ENCODE measurements around the gene CIP2A.

The CIP2A gene

GRCh38 chr3:108602935-108603294 is 13.7 kb upstream of the CIP2A start:
- H3K36me3 ChIP-seq (ENCODE audit: control insufficient read depth, insufficient read depth, low read length), result no peaks in the 10 kb centered on the region
- H3K9me3 ChIP-seq (ENCODE audit: control insufficient read depth, low read length), result no peaks in the 10 kb centered on the region
- no peak overlapping the region for H3K4me2 ChIP-seq (ENCODE audit: low read length)
- no peak overlapping the region for H3K4me3 ChIP-seq (ENCODE audit: low read depth, low read length)
- peak overlapping the region; percentile 57 for H2AFZ ChIP-seq
- H3K27me3 ChIP-seq (ENCODE audit: control insufficient read depth, insufficient read depth, low read length), result no peaks in the 10 kb centered on the region
- H3K79me2 ChIP-seq, result no peaks in the 10 kb centered on the region
- H3K4me1 ChIP-seq, result peaks cover 3% of the 10 kb centered on the region
- H3K27ac ChIP-seq, result peak overlapping the region; percentile 5
- H3K9ac ChIP-seq, result no peak overlapping the region
- TF ChIP-seq CTCF (IDR thresholded peaks at IDR 0.05), result no peak

- TF ChIP-seq CTCF (IDR thresholded peaks at IDR 0.05), result no peak
- peak overlapping the region; percentile 57 for H2AFZ ChIP-seq
- peak overlapping the region; percentile 30 for H3K4me2 ChIP-seq (ENCODE audit: low read length)
- no peaks in the 10 kb centered on the region for H3K79me2 ChIP-seq
- H3K9ac ChIP-seq, result no peak overlapping the region
- H3K27me3 ChIP-seq (ENCODE audit: control insufficient read depth, insufficient read depth, low read length), result no peaks in the 10 kb centered on the region
- H3K4me1 ChIP-seq, result peaks cover 3% of the 10 kb centered on the region
- peak overlapping the region; percentile 5 for H3K27ac ChIP-seq
- no peaks in the 10 kb centered on the region for H3K9me3 ChIP-seq (ENCODE audit: control insufficient read depth, low read length)
- H3K36me3 ChIP-seq (ENCODE audit: control insufficient read depth, insufficient read depth, low read length), result no peaks in the 10 kb centered on the region
- H3K4me3 ChIP-seq (ENCODE audit: low read depth, low read length), result no peak overlapping the region
Measured at GRCh38 chr3:108602249-108602934, 13.2 kb upstream of the CIP2A start.

- Histone ChIP-seq H3K27ac (no peak overlapping the region), H3K27me3 (ENCODE audit: control insufficient read depth, insufficient read depth, low read length) (no peaks in the 10 kb centered on the region), H3K4me3 (ENCODE audit: low read depth, low read length) (no peak overlapping the region), H3K4me1 (peaks cover 3% of the 10 kb centered on the region), H3K4me2 (ENCODE audit: low read length) (no peak overlapping the region), H2AFZ (no peak overlapping the region), H3K9ac (no peak overlapping the region), H3K9me3 (ENCODE audit: control insufficient read depth, low read length) (no peaks in the 10 kb centered on the region), H3K36me3 (ENCODE audit: control insufficient read depth, insufficient read depth, low read length) (no peaks in the 10 kb centered on the region), H3K79me2 (no peaks in the 10 kb centered on the region)
- TF ChIP-seq CTCF (IDR thresholded peaks at IDR 0.05), result no peak
Measured at GRCh38 chr3:108599677-108600409, 10.6 kb upstream of the CIP2A start.

- H3K27me3 ChIP-seq (ENCODE audit: control insufficient read depth, insufficient read depth, low read length), result no peaks in the 10 kb centered on the region
- H3K4me1 ChIP-seq, result peaks cover 3% of the 10 kb centered on the region
Measured at GRCh38 chr3:108598375-108598774, 9.1 kb upstream of the CIP2A start.

More at GRCh38 chr3:108598375-108598774, 9.1 kb upstream of the CIP2A start:
- no peak for TF ChIP-seq CTCF (IDR thresholded peaks at IDR 0.05)
- Histone ChIP-seq H3K27ac (no peak overlapping the region), H3K4me2 (ENCODE audit: low read length) (no peak overlapping the region), H2AFZ (no peak overlapping the region), H3K4me3 (ENCODE audit: low read depth, low read length) (no peak overlapping the region), H3K36me3 (ENCODE audit: control insufficient read depth, insufficient read depth, low read length) (no peaks in the 10 kb centered on the region), H3K79me2 (no peaks in the 10 kb centered on the region), H3K9ac (no peak overlapping the region), H3K9me3 (ENCODE audit: control insufficient read depth, low read length) (no peaks in the 10 kb centered on the region)

Data from parathyroid adenoma (tissue), 2 donors.